Measurements from ENCODE around the gene TRIOBP.
A peak's percentile ranks its signal among the peaks of the same experiment; 100 is the strongest.
"Not testable (repeated sequence)": the region's sequence is repeated elsewhere in the genome, so short reads cannot be mapped to it uniquely, and the experiment has no call there.

TRIOBP gene, protein sequence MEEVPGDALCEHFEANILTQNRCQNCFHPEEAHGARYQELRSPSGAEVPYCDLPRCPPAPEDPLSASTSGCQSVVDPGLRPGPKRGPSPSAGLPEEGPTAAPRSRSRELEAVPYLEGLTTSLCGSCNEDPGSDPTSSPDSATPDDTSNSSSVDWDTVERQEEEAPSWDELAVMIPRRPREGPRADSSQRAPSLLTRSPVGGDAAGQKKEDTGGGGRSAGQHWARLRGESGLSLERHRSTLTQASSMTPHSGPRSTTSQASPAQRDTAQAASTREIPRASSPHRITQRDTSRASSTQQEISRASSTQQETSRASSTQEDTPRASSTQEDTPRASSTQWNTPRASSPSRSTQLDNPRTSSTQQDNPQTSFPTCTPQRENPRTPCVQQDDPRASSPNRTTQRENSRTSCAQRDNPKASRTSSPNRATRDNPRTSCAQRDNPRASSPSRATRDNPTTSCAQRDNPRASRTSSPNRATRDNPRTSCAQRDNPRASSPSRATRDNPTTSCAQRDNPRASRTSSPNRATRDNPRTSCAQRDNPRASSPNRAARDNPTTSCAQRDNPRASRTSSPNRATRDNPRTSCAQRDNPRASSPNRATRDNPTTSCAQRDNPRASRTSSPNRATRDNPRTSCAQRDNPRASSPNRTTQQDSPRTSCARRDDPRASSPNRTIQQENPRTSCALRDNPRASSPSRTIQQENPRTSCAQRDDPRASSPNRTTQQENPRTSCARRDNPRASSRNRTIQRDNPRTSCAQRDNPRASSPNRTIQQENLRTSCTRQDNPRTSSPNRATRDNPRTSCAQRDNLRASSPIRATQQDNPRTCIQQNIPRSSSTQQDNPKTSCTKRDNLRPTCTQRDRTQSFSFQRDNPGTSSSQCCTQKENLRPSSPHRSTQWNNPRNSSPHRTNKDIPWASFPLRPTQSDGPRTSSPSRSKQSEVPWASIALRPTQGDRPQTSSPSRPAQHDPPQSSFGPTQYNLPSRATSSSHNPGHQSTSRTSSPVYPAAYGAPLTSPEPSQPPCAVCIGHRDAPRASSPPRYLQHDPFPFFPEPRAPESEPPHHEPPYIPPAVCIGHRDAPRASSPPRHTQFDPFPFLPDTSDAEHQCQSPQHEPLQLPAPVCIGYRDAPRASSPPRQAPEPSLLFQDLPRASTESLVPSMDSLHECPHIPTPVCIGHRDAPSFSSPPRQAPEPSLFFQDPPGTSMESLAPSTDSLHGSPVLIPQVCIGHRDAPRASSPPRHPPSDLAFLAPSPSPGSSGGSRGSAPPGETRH (N-terminal part only)

DNA sequence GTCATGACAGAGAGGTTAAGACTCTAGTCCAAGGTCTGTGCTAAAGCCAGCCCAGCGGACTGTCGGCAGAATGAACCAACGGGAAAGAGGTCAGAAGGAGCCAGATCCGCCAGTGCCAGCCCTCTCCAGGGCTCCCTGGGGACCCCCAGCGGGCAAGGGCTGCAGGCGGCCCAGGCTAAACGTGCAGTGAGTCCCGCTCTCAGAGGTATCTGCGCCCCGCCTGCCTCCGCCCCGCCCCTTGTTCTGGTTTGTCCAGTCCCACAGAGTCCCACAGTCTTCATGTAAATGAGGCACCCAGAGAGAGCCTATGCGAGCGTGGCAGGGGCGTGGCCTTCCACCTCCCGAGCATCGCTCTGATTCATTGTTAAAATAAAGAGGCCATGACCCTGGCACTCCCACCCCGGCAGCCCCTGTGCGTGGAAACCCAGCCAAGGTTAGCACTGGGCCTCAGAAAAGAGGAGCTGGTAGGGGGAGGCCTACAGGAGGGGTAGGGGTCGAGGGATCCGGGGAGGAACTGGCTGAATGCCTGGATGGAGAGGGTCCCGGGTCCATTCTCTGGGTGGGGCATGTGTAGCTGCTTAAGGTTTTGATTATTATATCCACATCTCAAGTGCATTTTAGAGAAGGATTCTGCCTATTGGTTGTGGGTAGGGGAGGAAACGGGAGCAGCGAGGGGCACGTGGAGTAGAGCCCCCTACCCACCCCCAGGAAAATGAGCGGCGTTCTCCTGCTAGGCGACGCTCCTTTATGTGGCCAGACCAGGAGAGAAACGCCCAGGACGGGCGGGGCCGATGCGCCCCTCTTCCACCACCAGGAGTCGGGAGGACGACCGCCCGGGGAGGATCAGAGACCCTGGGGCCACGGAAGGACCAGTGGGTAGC is at the start of gene TRIOBP:
Gene TRIOBP, plus strand, starts transcription at position 392 of the 881 bp plus-strand sequence. CDS start 4,318 bp downstream, outside the sequence.
- Mint-ChIP-seq H3K36me3 (peaks cover 10% of the 10 kb centered on the region), H3K4me1 (peaks cover 12% of the 10 kb centered on the region), H3K27ac (no peak within 1 kb of the TSS), H3K27me3 (no peaks in the 10 kb centered on the region), H3K4me3 (peak within 1 kb of the TSS; percentile 32), H3K9me3 (no peaks in the 10 kb centered on the region)
- DNase-seq (ENCODE audit: low spot score in 2 of 2) (peak; percentile 42 to 65), ATAC-seq (ENCODE audit: low read depth) (peak; percentile 99)

DNA sequence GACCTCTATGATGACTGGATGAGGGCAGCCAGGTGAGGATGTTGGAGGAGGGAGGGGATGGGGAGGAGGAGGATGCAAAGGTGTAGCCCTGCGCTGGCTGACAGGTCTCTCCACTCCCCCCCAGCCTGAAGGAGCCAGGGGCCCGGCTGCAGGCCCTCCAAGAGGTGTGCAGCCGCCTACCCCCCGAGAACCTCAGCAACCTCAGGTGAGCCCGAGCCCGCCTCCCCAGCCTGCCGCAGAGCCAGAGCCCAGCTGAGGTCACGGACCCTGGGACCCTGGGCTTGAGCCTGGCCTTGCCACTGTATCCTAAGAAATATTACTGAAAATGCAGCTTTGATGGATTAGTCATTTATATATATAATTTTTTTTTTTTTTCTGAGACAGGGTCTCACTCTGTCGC is 49.5 kb upstream of the TRIOBP start:
- H3K4me1 Mint-ChIP-seq: peaks cover 14% of the 10 kb centered on the region
- H3K9me3 Mint-ChIP-seq: no peaks in the 10 kb centered on the region
- ATAC-seq (ENCODE audit: low read depth) (no peak), DNase-seq (ENCODE audit: low spot score in 2 of 2) (no peak)
- peaks cover 26% of the 10 kb centered on the region for H3K36me3 Mint-ChIP-seq
- no peaks in the 10 kb centered on the region for H3K27me3 Mint-ChIP-seq
- H3K4me3 Mint-ChIP-seq: no peak overlapping the region
- no peak overlapping the region for H3K27ac Mint-ChIP-seq

DNA sequence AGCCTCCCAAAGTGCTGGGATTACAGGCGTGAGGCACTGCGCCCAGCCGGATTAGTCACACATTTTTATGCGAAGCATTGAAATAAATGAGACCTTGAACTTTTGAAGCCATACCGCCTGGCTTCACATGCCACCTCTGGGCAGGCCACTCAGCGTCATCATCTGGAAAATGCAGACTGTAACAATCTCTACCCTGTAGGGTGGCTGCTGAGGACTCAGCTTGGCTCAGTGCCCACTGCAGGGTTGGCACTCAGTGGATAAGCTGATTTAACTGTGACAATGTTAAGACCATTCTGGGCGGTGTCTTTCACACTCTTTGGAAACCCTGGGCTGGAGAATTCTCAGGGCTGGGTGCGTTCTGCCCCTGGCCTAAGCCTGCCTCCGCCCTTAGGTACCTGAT is 48.9 kb upstream of the TRIOBP start:
- no peak for ATAC-seq (ENCODE audit: low read depth)
- DNase-seq (ENCODE audit: low spot score in 2 of 2): no peak
- Mint-ChIP-seq H3K4me3 (no peak overlapping the region), H3K4me1 (peaks cover 10% of the 10 kb centered on the region), H3K36me3 (peaks cover 28% of the 10 kb centered on the region), H3K27me3 (no peaks in the 10 kb centered on the region), H3K27ac (no peak overlapping the region), H3K9me3 (no peaks in the 10 kb centered on the region)

DNA sequence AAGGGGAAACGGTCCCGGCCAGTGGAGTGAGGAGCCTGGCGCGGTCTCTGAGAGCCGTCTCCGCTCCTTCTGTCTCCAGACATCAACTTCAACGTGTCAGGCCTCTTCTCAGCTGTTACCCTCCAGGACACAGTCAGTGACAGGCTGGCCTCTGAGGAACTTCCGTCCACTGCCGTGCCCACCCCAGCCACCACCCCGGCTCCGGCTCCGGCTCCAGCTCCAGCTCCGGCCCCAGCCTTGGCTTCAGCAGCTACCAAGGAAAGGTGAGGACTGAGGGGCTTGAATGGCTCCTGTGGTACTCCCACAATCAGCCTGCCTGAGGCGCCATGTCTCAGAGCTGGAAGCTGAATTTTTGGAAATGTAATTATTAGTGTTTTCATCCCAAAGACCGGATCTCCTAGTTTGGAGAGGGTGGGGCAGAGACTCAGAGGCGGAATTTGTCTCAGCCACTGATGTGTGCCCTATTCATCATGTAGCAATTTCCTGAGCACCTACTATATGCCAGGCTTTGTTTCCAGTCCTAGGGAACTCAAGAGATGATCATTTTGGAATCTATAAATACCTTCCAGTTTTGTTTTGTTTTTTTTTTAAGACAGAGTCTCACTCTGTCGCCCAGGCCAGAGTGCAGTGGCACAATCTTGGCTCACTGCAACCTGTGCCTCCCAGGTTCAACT is 46.2 kb upstream of the TRIOBP start:
- Mint-ChIP-seq H3K27ac (no peak overlapping the region), H3K4me3 (no peak overlapping the region), H3K4me1 (no peaks in the 10 kb centered on the region), H3K27me3 (no peaks in the 10 kb centered on the region), H3K9me3 (no peaks in the 10 kb centered on the region), H3K36me3 (peaks cover 23% of the 10 kb centered on the region)
- DNase-seq (ENCODE audit: low spot score in 2 of 2) (no peak), ATAC-seq (ENCODE audit: low read depth) (no peak)

DNA sequence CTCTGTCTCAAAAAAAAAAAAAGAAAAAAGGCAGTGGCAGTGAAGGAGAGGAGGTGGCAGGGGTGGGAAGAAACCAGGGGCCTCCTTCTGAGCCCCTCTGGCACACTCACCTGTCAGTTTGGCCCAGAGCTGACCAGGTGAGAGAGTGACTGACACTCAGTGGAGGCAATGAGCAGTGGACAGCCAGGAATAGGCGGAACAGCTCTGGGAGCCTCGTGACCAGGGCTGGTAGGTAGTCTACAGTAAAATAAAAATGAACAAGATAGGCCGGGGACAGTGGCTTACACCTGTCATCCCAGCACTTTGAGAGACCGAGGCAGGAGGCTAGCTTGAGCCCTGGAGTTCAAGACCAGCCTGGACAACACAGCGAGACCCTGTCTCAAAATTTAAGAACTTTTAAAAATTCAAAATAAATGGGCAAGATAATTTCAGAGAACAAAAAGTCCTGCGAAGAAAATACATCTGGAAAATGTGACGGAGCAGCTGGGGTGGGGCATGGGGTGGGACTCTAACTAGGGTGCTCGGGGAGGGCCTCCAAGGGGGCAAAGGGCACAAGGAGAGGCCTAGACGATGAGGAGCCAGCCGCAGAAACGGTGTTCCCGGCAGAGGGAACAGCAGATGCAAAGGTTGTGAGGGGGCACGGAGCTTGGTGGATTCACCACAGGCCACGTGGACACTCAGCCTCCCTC is 42.1 kb upstream of the TRIOBP start:
- Mint-ChIP-seq H3K36me3 (peaks cover 16% of the 10 kb centered on the region), H3K4me3 (no peak overlapping the region), H3K9me3 (no peaks in the 10 kb centered on the region), H3K4me1 (peaks cover 14% of the 10 kb centered on the region), H3K27me3 (no peaks in the 10 kb centered on the region), H3K27ac (no peak overlapping the region)
- ATAC-seq (ENCODE audit: low read depth) (no peak), DNase-seq (ENCODE audit: low spot score in 2 of 2) (no peak)

DNA sequence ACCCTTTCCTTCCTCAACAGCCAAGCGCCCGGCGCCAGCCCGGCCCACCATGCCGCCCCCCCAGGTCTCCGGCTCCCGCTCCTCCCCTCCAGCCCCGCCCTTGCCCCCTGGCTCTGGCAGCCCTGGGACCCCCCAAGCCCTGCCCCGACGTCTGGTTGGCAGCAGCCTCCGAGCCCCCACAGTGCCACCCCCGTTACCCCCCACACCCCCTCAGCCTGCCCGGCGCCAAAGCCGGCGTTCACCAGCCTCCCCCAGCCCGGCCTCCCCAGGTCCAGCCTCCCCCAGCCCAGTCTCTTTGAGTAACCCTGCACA is 41.6 kb upstream of the TRIOBP start:
- Mint-ChIP-seq H3K4me1 (peaks cover 19% of the 10 kb centered on the region), H3K27me3 (no peaks in the 10 kb centered on the region), H3K36me3 (peaks cover 16% of the 10 kb centered on the region), H3K4me3 (no peak overlapping the region), H3K27ac (no peak overlapping the region), H3K9me3 (no peaks in the 10 kb centered on the region)
- DNase-seq (ENCODE audit: low spot score in 2 of 2) (no peak), ATAC-seq (ENCODE audit: low read depth) (no peak)

DNA sequence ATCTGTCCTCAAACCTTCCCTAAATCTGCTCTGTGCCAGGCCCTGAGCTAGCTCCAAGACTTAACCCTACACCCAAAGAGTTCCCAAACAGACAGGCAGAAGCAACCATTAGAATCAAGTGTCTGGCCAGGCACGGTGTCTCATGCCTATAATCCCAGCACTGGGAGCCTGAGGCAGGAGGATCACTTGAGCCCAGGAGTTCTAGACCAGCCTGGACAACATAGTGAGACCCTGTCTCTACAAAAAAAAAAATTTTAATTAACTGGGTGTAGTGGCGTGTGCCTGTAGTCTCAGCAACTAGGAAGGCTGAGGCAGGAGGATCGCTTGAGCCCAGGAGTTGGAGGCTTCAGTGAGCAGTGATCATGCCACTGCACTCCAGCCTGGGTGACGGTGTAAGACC is 40.3 kb upstream of the TRIOBP start:
- not testable (repeated sequence) for H3K27me3 Mint-ChIP-seq; H3K27ac Mint-ChIP-seq; DNase-seq (ENCODE audit: low spot score in 2 of 2); ATAC-seq (ENCODE audit: low read depth); H3K4me3 Mint-ChIP-seq; H3K9me3 Mint-ChIP-seq
- Mint-ChIP-seq H3K36me3 (peaks cover 15% of the 10 kb centered on the region), H3K4me1 (peaks cover 33% of the 10 kb centered on the region)

DNA sequence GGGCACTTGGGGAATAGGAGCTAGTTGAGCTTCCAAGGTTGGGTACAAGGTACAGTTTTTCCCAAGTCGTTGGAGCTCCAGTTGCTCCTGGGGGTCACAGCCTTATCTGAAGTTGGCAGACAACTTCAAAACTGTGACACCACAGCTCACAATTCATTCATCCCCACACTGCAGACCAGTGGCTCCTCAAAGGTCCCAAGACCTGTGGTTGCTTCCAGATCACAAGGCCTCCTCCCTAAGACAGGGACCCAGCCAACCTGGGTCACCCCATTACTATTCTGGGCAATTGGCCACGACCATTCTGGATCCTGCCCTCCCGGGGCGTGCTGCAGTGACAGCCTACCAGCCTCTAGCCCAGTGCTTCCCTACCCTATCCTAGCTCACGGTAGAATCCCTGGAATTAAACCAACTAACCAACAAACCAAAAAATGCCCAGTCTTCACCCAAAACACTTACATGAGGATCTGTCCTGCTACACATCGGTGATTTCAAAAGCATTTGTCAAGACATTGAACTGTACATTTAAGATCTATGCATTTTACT is 39.2 kb upstream of the TRIOBP start:
- Mint-ChIP-seq H3K4me1 (peaks cover 40% of the 10 kb centered on the region), H3K27ac (peak overlapping the region; percentile 93), H3K9me3 (no peaks in the 10 kb centered on the region), H3K36me3 (peaks cover 9% of the 10 kb centered on the region), H3K27me3 (no peaks in the 10 kb centered on the region), H3K4me3 (peak overlapping the region; percentile 92)
- ATAC-seq (ENCODE audit: low read depth): no peak
- DNase-seq (ENCODE audit: low spot score in 2 of 2): no peak

DNA sequence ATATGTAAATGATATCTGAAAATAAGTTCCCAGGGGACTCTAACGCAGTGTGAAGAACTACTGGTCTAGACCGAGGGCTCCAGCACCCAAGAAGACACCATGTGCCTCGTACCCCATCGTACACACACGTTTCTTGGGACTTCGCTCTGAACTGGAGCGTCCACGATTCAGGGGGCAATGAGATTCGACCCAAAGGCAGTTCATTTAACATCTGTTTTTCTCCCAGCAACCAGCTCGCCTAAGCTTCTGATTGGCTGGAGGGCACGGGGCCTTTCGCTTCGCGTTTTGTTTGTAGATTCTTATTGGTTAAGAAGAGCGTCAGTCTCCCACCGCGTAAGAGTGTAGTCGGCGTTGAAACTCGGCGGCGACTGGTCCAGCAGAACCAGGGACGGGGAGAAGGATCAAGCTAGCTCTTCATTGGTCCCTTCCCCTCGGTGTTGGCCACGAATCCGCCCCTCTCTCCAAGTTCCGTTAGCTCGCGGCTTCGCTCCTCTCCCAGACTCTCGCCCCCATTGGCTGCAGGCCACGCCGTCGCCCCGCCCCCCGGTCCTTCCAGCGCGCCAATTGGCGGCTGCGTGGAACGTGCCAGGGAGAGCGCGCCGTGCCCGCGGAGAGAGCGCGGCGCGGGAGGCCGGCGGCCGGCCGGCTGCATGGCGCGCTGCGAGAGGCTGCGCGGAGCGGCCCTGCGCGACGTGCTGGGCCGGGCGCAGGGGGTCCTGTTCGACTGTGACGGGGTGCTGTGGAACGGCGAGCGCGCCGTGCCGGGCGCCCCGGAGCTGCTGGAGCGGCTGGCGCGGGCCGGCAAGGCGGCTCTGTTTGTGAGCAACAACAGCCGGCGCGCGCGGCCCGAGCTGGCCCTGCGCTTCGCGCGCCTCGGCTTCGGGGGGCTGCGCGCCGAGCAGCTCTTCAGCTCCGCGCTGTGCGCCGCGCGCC is 38.4 kb upstream of the TRIOBP start, which contains the start of gene PDXP:
Gene PDXP, plus strand, starts transcription at position 591 of the 933 bp plus-strand sequence. Its CDS starts 60 bp downstream, at position 651.
- H3K27ac Mint-ChIP-seq: peak within 1 kb of the TSS; percentile 94
- peaks cover 40% of the 10 kb centered on the region for H3K4me1 Mint-ChIP-seq
- DNase-seq (ENCODE audit: low spot score in 2 of 2) (peak; percentile 92 to 96), ATAC-seq (ENCODE audit: low read depth) (peak; percentile 83)
- peak within 1 kb of the TSS; percentile 92 for H3K4me3 Mint-ChIP-seq
- no peaks in the 10 kb centered on the region for H3K9me3 Mint-ChIP-seq
- H3K27me3 Mint-ChIP-seq: no peaks in the 10 kb centered on the region
- peaks cover 4% of the 10 kb centered on the region for H3K36me3 Mint-ChIP-seq

DNA sequence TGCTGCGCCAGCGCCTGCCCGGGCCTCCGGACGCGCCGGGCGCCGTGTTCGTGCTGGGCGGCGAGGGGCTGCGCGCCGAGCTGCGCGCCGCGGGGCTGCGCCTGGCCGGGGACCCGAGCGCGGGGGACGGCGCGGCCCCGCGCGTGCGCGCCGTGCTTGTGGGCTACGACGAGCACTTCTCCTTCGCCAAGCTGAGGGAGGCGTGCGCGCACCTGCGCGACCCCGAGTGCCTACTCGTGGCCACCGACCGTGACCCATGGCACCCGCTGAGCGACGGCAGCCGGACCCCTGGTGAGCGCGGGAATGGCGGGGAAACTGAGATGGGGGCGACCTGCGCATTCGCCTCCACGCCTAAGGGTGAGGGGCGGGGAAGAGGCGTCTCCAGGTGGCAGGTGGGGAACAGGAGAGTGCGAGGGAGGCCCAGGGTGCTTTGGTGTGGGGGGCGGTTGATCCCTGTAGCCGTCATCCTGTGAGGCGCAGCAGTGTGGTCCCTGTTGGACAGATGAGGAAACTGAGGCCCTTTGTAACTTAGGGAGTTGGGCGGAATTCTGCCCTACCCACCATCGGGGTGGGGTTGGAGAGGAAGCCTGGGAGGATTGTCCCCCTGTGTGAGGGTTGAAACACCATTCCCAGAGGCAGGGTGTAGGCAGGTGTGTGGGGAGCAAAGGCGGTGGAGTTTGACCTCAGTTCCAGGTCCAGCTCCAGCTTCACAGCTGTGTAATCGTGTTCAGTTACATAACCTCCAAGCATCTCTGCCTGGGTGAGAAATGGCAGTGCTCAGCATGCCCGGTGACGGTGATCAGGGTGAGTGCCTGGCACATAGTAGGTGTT is 37.6 kb upstream of the TRIOBP start:
- Mint-ChIP-seq H3K27ac (peak overlapping the region; percentile 94), H3K4me1 (peaks cover 40% of the 10 kb centered on the region), H3K27me3 (no peaks in the 10 kb centered on the region), H3K4me3 (peak overlapping the region; percentile 86), H3K9me3 (no peaks in the 10 kb centered on the region), H3K36me3 (peaks cover 2% of the 10 kb centered on the region)
- peak; percentile 7 for ATAC-seq (ENCODE audit: low read depth)
- DNase-seq (ENCODE audit: low spot score in 2 of 2): peak; percentile 42 to 63

Measured in memory B cell (primary cell).